Measurements from ENCODE around the gene NDUFS8.

Gene NDUFS8

DNA sequence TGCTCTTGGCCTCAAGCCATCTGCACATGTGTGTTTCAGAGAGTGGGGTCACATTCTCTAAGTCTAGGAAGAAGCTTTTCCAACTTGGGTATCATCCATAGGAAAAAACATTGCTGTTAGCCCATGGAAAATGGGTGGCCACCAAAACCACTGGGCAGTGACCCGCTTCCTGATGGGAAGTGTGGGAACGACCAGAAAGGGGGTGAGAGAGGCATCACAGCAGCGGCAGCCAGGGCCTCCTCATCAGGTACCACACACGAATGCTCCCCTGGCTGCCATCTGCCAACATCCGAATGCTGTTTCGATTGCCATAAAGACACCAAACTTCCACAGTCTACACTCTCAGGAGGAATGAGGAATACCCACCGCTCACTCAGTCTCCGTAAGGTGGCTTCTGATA lies 50.4 kb downstream of the NDUFS8 start:
- H3K9me3 ChIP-seq (ENCODE audit: control insufficient read depth in 2 of 2, low read length in 2 of 2), result no peaks in the 10 kb centered on the region
- H3K27me3 ChIP-seq (ENCODE audit: control insufficient read depth in 2 of 2, insufficient read depth in 2 of 2, low read length in 2 of 2), result no peaks in the 10 kb centered on the region
- no peak overlapping the region for H3K27ac ChIP-seq (ENCODE audit: low read depth in 2 of 2, low read length in 2 of 2)

DNA sequence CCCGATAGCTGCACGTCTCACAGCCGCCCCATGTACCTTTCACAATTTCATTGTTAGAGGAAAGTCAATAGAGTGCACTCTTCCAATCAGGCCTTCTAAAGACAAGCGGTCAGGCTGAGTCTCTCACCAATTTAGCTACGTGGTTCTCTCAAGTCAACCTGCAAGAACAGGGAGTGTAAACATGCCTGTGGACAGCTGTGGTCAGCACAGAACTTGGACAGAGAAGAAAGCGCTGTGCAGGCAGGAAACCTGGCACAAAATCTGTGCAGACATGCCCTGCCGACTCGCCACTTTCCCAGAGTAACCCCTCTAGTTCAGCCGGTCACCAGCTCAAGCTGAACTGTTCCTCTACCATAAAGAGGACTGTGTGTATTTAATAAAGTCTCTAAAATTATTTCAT lies 51.2 kb downstream of the NDUFS8 start:
- H3K4me3 ChIP-seq (ENCODE audit: low read length in 2 of 2), result no peak overlapping the region
- H3K27ac ChIP-seq (ENCODE audit: low read depth in 2 of 2, low read length in 2 of 2), result no peak overlapping the region
- H3K9ac ChIP-seq (ENCODE audit: low read depth in 1 of 2, low read length in 2 of 2), result no peak overlapping the region
- H3K27me3 ChIP-seq (ENCODE audit: control insufficient read depth in 2 of 2, insufficient read depth in 2 of 2, low read length in 2 of 2), result no peaks in the 10 kb centered on the region
- H3K36me3 ChIP-seq (ENCODE audit: control insufficient read depth in 2 of 2, insufficient read depth in 2 of 2, low read length in 2 of 2), result peaks cover 18 to 23% of the 10 kb centered on the region in 2 donors
- H3K9me3 ChIP-seq (ENCODE audit: control insufficient read depth in 2 of 2, low read length in 2 of 2), result no peaks in the 10 kb centered on the region
- H3K4me1 ChIP-seq (ENCODE audit: control insufficient read depth in 2 of 2, insufficient read depth in 2 of 2, low read length in 2 of 2), result peaks cover 0 to 3% of the 10 kb centered on the region in 2 donors

More for the DNA sequence above, 50.4 kb downstream of the NDUFS8 start:
- Histone ChIP-seq H3K9ac (ENCODE audit: low read depth in 1 of 2, low read length in 2 of 2) (no peak overlapping the region), H3K4me1 (ENCODE audit: control insufficient read depth in 2 of 2, insufficient read depth in 2 of 2, low read length in 2 of 2) (peaks cover 0 to 3% of the 10 kb centered on the region in 2 donors), H3K4me3 (ENCODE audit: low read length in 2 of 2) (no peak overlapping the region), H3K36me3 (ENCODE audit: control insufficient read depth in 2 of 2, insufficient read depth in 2 of 2, low read length in 2 of 2) (peaks cover 21 to 23% of the 10 kb centered on the region in 2 donors)

- Histone ChIP-seq H3K27me3 (ENCODE audit: control insufficient read depth in 2 of 2, insufficient read depth in 2 of 2, low read length in 2 of 2) (no peaks in the 10 kb centered on the region), H3K36me3 (ENCODE audit: control insufficient read depth in 2 of 2, insufficient read depth in 2 of 2, low read length in 2 of 2) (peaks cover 16 to 21% of the 10 kb centered on the region in 2 donors), H3K27ac (ENCODE audit: low read depth in 2 of 2, low read length in 2 of 2) (no peak overlapping the region), H3K4me3 (ENCODE audit: low read length in 2 of 2) (no peak overlapping the region), H3K4me1 (ENCODE audit: control insufficient read depth in 2 of 2, insufficient read depth in 2 of 2, low read length in 2 of 2) (peaks cover 0 to 3% of the 10 kb centered on the region in 2 donors), H3K9me3 (ENCODE audit: control insufficient read depth in 2 of 2, low read length in 2 of 2) (no peaks in the 10 kb centered on the region), H3K9ac (ENCODE audit: low read depth in 1 of 2, low read length in 2 of 2) (no peak overlapping the region)
Measured at GRCh38 chr11:68082481-68082880, 52.0 kb downstream of the NDUFS8 start.

DNA sequence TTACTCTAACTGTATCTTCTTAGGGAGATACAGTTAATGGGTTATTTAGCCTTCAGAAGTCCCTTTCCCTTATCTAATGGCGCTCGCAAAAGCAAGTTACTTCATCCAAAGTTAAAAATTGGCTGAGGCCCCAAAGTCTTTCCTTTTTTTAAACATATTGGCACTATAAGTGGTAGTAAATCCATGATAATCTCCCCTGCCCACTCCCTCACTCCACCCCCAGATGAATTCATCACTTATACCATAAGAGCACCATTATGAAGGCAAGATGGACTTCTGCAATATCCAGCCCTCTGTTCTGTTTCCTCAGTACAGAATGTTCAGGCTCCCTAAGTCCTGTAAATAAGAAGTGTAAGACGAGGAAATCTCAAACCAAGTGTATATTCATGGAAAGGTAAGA lies 53.0 kb downstream of the NDUFS8 start:
- no peaks in the 10 kb centered on the region for H3K9me3 ChIP-seq (ENCODE audit: control insufficient read depth in 2 of 2, low read length in 2 of 2)
- H3K27ac ChIP-seq (ENCODE audit: low read depth in 2 of 2, low read length in 2 of 2), result no peak overlapping the region
- no peak overlapping the region for H3K9ac ChIP-seq (ENCODE audit: low read depth in 1 of 2, low read length in 2 of 2)
- H3K4me3 ChIP-seq (ENCODE audit: low read length in 2 of 2), result no peak overlapping the region
- peaks cover 13 to 17% of the 10 kb centered on the region in 2 donors for H3K36me3 ChIP-seq (ENCODE audit: control insufficient read depth in 2 of 2, insufficient read depth in 2 of 2, low read length in 2 of 2)
- peaks cover 0 to 3% of the 10 kb centered on the region in 2 donors for H3K4me1 ChIP-seq (ENCODE audit: control insufficient read depth in 2 of 2, insufficient read depth in 2 of 2, low read length in 2 of 2)
- no peaks in the 10 kb centered on the region for H3K27me3 ChIP-seq (ENCODE audit: control insufficient read depth in 2 of 2, insufficient read depth in 2 of 2, low read length in 2 of 2)
